HG02973 (cell line): ENCODE data around the gene EDARADD.
"Not testable (repeated sequence)": the region's sequence is repeated elsewhere in the genome, so short reads cannot be mapped to it uniquely, and the experiment has no call there.

ENCODE experiments used
- ATAC-seq: cut with Tn5 transposase; IDR thresholded peaks from one replicate; pipeline ENCODE4 v1.9.1; 2021; ENCODE audit warnings: moderate library complexity; ENCODE audit not compliant: unreplicated experiment

Gene EDARADD

GRCh38 chr1:236393681-236394481 lies at the start of gene EDARADD:
Gene EDARADD (plus strand): TSS chr1:236394286. CDS start chr1:236394445, 159 bp downstream.
- no peak for ATAC-seq

- ATAC-seq, result no peak
These were observed 48.4 kb upstream of the EDARADD start for GRCh38 chr1:236345728-236346127.

- no peak for ATAC-seq
These were observed 46.0 kb upstream of the EDARADD start for GRCh38 chr1:236348071-236348470.

GRCh38 chr1:236350308-236350707 lies 43.8 kb upstream of the EDARADD start:
- ATAC-seq, result no peak

- no peak for ATAC-seq
These were observed 42.1 kb upstream of the EDARADD start for GRCh38 chr1:236351875-236352573.

GRCh38 chr1:236352747-236353146 lies 41.3 kb upstream of the EDARADD start:
- ATAC-seq, result not testable (repeated sequence)

GRCh38 chr1:236353813-236354212 lies 40.3 kb upstream of the EDARADD start:
- ATAC-seq, result no peak

- ATAC-seq, result no peak
These were observed 39.5 kb upstream of the EDARADD start for GRCh38 chr1:236354330-236355147.

- ATAC-seq, result no peak
These were observed 37.9 kb upstream of the EDARADD start for GRCh38 chr1:236356141-236356540.

GRCh38 chr1:236361909-236362590 lies 32.0 kb upstream of the EDARADD start:
- ATAC-seq, result no peak

- no peak for ATAC-seq
These were observed 30.8 kb upstream of the EDARADD start for GRCh38 chr1:236363237-236363636.

GRCh38 chr1:236365999-236366570 lies 28.0 kb upstream of the EDARADD start:
- no peak for ATAC-seq

GRCh38 chr1:236366681-236367080 lies 27.4 kb upstream of the EDARADD start:
- not testable (repeated sequence) for ATAC-seq

- ATAC-seq, result no peak
These were observed 23.7 kb upstream of the EDARADD start for GRCh38 chr1:236370420-236370819.

- ATAC-seq, result no peak
These were observed 23.0 kb upstream of the EDARADD start for GRCh38 chr1:236371083-236371482.

- ATAC-seq, result no peak
These were observed 16.1 kb upstream of the EDARADD start for GRCh38 chr1:236377832-236378535.

GRCh38 chr1:236381565-236382158 lies 12.4 kb upstream of the EDARADD start:
- ATAC-seq, result no peak

GRCh38 chr1:236388332-236388731 lies 5.8 kb upstream of the EDARADD start:
- ATAC-seq, result no peak

GRCh38 chr1:236389253-236389652 lies 4.8 kb upstream of the EDARADD start:
- no peak for ATAC-seq
